ENCODE results near the gene FN1. TPM values are rescaled to one million over a fixed set of nuclear protein-coding genes. Genes with fewer than 3 reads are reported as not detected.
A peak's percentile ranks its signal among the peaks of the same experiment; 100 is the strongest.
"Not testable (repeated sequence)": the region's sequence is repeated elsewhere in the genome, so short reads cannot be mapped to it uniquely, and the experiment has no call there.

Gene FN1
- total RNA-seq, 8 experiments from 2014 or later = 5.6 to 1,687 (median 166) TPM

DNA sequence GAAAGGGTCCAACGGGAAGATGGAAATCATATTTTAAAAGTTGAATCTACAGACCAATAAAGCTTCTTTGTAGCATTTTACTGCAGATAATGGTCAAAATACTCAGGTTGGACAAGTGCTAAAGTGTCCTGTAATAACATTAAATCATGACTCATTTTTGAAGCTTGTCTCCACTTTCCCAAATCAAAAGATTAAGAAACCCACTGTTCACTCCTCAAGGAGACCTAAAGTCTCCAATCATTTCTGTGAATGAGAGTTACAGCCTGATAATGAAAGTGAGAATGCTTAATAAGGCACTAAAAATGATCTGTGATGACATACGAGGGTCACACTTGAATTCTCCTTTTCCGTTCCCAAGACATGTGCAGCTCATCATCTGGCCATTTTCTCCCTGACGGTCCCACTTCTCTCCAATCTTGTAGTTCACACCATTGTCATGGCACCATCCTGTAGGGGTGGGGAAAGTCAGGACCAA is 70.6 kb downstream of the FN1 start:
- ATAC-seq (replicated peaks in 6 of 8) = no peak
- no peak overlapping the region for H3K27ac ChIP-seq

DNA sequence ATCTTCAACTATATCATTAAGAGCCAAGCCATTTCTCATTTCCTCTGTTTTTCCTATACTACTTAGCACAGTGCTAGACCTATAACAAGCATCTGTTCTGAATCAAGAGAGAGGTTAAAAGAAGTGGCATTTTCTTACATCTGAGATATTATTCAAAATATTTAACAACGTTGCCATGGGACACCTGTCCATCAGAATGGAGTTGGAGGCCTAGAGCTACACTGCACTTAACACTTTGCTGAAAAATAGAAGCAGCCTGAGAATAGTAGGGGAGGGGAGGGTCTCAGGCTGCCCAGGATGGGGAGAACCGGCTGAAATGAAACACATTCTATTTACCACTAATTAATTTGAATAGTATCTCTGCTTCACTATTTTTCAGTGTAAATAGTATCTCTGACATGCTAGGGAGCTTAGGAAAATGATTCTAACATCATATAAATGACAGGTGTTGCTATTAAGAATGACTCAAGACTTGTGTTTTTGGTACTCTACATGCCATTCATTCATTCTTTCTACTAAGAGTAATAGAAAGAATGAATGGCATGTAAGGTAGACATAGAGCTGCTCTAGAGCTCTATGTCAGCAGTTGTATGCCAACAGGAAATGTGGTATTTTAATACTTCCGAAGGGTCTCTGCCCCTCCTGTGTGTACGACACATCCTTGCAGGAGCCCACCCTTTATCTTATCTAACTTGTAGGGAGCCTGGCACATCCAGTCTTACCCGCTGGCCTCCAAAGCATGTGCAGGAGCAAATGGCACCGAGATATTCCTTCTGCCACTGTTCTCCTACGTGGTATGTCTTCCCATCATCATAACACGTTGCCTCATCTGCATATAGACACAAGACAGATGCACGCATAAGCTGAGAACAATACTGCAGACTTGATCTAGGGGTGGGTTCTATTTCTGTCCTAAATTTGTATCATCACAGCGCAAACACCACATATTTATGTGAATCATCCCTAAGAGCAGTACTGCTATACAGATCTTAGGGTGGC is 71.4 kb downstream of the FN1 start:
- Histone ChIP-seq H3K4me1 (replicated peaks in 1 of 2) (no peaks in the 10 kb centered on the region), H3K4me3 (no peak overlapping the region), H3K27ac (no peak overlapping the region)
- ATAC-seq (replicated peaks in 6 of 8) = peak in 2 of 8 experiments; percentile 23 to 33
- 58 to 97% (median 89%) methylated on average over 2 to 9 of the region's 10 CpGs for WGBS, 10 experiments
- in situ Hi-C loops (cut with MboI; ENCODE audit: low pct_unique_long_range_greater_than_20kb in 2 of 9, low sequenced_read_pairs in 9 of 9, unreplicated experiment in 9 of 9) = no loop called here

More for the DNA sequence above, 70.6 kb downstream of the FN1 start:
- 46 to 100% (median 88%) methylated on average over 1 to 4 of the region's 4 CpGs for WGBS, 10 experiments
- in situ Hi-C loops (cut with MboI; ENCODE audit: low pct_unique_long_range_greater_than_20kb in 2 of 9, low sequenced_read_pairs in 9 of 9, unreplicated experiment in 9 of 9) = no loop called here
- H3K4me1 ChIP-seq (replicated peaks in 1 of 2) = no peaks in the 10 kb centered on the region
- no peak overlapping the region for H3K4me3 ChIP-seq

DNA sequence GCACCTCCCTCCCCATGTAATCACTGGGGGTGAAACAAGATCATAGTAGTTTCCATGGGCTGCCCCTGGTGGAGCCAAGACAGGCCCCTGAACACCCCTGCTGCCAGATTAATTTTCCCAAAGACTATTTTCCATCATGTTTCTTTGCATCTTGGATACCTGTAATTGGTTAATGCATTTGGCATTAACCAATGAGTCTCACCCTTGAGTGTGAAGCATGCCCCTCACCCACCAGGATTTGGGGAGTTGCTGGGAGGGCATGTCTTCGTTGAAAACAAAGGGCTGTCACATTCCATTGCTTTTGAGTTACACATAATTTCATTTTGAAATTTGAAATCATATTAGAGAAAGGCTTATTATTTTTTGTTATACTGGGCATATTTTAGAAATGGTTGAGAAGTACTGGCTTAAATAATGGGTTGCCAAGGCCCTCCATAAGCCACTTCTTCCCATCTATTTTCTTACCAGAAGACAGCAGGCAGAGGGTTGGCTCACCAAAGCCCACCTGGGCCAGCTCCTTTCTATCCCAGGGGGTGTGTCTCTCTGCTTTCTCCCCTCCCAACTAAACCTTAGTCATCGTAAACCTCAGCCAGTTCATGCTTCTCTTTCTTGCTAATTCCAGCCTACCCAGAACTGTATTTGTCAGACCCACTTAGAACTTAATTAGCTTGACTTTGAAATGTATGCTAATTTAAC is 72.3 kb downstream of the FN1 start:
- WGBS, 10 experiments = 80 to 100% (median 94%) methylated on average over 1 to 2 of the region's 2 CpGs; no CpG with 5 or more reads in 3 of the 10 experiments
- peak in 1 of 8 experiments; percentile 43 for ATAC-seq (replicated peaks in 6 of 8)
- Histone ChIP-seq H3K4me3 (no peak overlapping the region), H3K4me1 (replicated peaks in 1 of 2) (no peaks in the 10 kb centered on the region), H3K27ac (no peak overlapping the region)
- in situ Hi-C loops (cut with MboI; ENCODE audit: low pct_unique_long_range_greater_than_20kb in 2 of 9, low sequenced_read_pairs in 9 of 9, unreplicated experiment in 9 of 9) = no loop called here

DNA sequence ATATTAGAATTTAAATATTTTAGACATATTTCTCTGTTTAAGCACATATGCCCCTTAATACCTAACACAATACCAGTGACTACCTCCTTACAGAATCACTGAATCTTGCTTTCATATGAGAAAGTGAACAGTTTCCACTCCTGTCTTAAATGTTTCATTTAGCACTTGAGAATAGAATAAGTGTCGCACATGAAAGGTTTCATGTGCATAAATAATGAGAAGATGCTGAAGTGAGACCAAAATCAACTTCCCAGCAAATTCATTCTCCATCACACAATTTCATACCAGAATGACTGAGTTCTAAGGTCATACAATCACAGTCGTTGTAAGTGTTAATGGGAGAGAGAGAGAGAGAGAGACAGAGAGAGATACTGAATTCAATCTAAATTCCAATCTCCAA is 72.8 kb downstream of the FN1 start:
- no peaks in the 10 kb centered on the region for H3K4me1 ChIP-seq (replicated peaks in 1 of 2)
- WGBS, 10 experiments = 79 to 100% (median 87%) methylated on average over 1 to 2 of the region's 2 CpGs
- no peak overlapping the region for H3K4me3 ChIP-seq
- H3K27ac ChIP-seq = no peak overlapping the region
- in situ Hi-C loops (cut with MboI; ENCODE audit: low pct_unique_long_range_greater_than_20kb in 2 of 9, low sequenced_read_pairs in 9 of 9, unreplicated experiment in 9 of 9) = no loop called here
- no peak for ATAC-seq (replicated peaks in 6 of 8)

DNA sequence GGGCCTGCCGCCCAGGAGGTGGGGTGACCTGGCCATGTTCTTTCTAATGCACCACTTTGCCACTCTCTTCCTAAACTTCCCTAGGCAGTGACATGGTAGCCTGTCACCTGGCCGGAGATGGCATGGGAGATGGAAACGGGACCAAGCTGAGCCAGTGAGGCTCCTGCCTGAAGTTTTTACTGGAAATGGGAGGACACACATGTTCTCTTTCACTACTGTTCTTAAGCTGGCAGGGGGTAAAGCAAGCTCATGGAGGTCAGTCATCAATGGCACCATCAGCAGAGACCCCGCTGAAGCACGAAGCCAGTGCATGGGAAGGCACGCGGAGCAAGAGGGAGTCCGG is 73.3 kb downstream of the FN1 start:
- in situ Hi-C loops (cut with MboI; ENCODE audit: low pct_unique_long_range_greater_than_20kb in 2 of 9, low sequenced_read_pairs in 9 of 9, unreplicated experiment in 9 of 9) = no loop called here
- Histone ChIP-seq H3K4me1 (replicated peaks in 1 of 2) (no peaks in the 10 kb centered on the region), H3K27ac (no peak overlapping the region), H3K4me3 (no peak overlapping the region)
- WGBS, 10 experiments = 80 to 100% (median 96%) methylated on average over 1 to 5 of the region's 8 CpGs; no CpG with 5 or more reads in 1 of the 10 experiments
- ATAC-seq (replicated peaks in 6 of 8) = no peak

DNA sequence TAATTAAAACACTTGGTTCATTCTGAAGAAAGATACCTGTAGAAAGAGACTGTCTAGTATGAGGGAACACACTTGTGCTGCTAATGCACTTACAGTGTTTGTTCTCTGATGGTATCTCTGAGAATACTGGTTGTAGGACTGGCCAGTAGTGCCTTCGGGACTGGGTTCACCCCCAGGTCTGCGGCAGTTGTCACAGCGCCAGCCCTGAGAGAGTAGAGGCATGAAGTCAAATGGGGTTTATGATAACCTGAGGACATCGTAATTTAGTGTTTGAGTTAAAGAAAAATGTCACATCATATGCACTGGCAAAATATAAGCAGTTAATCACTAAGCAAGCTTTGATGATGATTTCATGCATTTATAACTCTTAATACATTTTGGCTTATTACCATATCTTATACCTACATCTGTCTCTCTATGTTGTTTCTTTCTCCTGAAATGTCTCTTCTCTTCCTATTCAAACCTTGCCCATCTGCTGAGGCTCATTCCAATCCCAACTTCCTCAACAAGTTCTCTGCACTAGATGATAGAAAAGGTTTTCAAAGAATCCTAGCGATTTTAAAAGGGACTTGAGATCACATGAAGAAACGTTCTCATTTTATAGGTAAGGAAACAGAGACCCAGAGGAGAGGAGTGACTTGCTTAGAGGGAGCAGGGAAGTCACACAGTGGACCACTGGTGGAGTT is 73.8 kb downstream of the FN1 start:
- in situ Hi-C loops (cut with MboI; ENCODE audit: low pct_unique_long_range_greater_than_20kb in 2 of 9, low sequenced_read_pairs in 9 of 9, unreplicated experiment in 9 of 9) = no loop called here
- ATAC-seq (replicated peaks in 6 of 8) = no peak
- no peak overlapping the region for H3K27ac ChIP-seq
- no peak overlapping the region for H3K4me3 ChIP-seq
- no peaks in the 10 kb centered on the region for H3K4me1 ChIP-seq (replicated peaks in 1 of 2)
- WGBS, 10 experiments = 67 to 100% (median 90%) methylated on average over 1 to 6 of the region's 6 CpGs; no CpG with 5 or more reads in 1 of the 10 experiments

DNA sequence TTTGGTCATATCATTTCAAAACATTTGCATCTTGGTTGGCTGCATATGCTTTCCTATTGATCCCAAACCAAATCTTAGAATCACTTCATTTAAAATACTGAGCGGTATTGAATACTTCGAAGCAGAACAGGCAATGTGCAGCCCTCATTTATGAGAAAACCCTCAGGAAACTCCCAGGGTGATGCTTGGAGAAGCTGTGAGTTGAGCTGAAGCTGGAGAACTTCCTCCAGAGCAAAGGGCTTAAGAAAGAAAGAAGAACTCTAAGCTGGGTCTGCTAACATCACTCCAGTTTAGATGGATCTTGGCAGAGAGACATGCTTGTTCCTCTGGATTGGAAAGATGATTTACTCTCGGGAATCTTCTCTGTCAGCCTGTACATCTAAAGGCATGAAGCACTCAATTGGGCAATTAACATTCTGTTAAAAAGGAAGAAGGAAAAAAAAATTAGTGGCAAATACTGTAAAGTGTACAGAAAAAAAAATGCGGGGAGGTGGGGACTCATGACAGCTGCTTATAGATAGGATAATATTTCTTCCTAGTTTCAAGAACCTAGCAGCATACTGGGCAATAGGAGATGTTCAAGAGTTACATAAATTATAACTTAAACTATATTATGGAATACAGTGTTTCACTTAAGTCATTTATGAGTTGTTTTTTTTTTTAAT is 74.5 kb downstream of the FN1 start:
- ATAC-seq (replicated peaks in 6 of 8) = no peak
- no peak overlapping the region for H3K4me3 ChIP-seq
- H3K27ac ChIP-seq = no peak overlapping the region
- in situ Hi-C loops (cut with MboI; ENCODE audit: low pct_unique_long_range_greater_than_20kb in 2 of 9, low sequenced_read_pairs in 9 of 9, unreplicated experiment in 9 of 9) = no loop called here
- no peaks in the 10 kb centered on the region for H3K4me1 ChIP-seq (replicated peaks in 1 of 2)
- 75 to 100% (median 92%) methylated on average over 1 to 4 of the region's 4 CpGs; no CpG with 5 or more reads in 1 of the 10 experiments for WGBS, 10 experiments

DNA sequence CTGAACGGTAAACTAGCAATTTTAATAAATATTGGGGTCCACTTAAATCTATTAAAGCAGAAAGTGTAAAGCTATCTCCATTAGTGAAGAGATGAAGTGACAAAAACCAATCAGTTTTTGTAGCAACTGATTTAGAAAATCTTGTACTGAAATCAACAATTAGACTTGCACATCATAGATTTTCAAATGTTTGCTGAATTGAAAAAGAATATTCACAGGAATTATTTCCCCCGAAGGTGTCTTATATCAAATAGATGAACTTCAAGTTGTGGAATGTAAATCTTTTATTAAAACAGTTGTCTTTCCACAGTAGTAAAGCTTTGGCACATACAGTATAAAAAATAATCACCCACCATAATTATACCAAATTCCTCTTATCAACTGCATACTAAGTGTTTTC is 75.3 kb downstream of the FN1 start:
- 65 to 100% (median 100%) methylated on average over 1 to 2 of the region's 2 CpGs; no CpG with 5 or more reads in 3 of the 10 experiments for WGBS, 10 experiments
- Histone ChIP-seq H3K4me3 (no peak overlapping the region), H3K27ac (no peak overlapping the region), H3K4me1 (replicated peaks in 1 of 2) (no peaks in the 10 kb centered on the region)
- in situ Hi-C loops (cut with MboI; ENCODE audit: low pct_unique_long_range_greater_than_20kb in 2 of 9, low sequenced_read_pairs in 9 of 9, unreplicated experiment in 9 of 9) = no loop called here
- no peak for ATAC-seq (replicated peaks in 6 of 8)

DNA sequence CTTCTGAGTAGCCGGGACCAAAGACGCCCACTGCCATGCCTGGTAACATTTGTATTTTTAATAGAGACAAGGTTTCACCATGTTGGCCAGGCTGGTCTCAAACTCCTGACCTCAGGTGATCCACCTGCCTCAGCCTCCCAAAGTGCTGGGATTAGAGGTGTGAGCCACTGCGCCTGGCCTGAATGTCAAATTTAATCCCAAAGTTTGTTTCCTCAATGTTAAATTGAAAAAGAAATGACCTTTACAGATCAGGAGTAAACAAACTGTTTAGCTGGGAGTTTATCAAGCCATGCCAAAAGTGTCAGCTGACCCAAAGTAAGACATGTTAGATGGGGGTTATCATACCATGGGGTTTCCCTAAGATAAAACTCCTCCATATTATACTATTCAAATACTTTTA is 75.8 kb downstream of the FN1 start:
- H3K27ac ChIP-seq; H3K4me3 ChIP-seq; ATAC-seq (replicated peaks in 6 of 8); in situ Hi-C loops (cut with MboI; ENCODE audit: low pct_unique_long_range_greater_than_20kb in 2 of 9, low sequenced_read_pairs in 9 of 9, unreplicated experiment in 9 of 9); H3K4me1 ChIP-seq (replicated peaks in 1 of 2): not testable (repeated sequence)
- 88 to 100% (median 100%) methylated on average over 1 to 2 of the region's 3 CpGs; no CpG with 5 or more reads in 3 of the 10 experiments for WGBS, 10 experiments

DNA sequence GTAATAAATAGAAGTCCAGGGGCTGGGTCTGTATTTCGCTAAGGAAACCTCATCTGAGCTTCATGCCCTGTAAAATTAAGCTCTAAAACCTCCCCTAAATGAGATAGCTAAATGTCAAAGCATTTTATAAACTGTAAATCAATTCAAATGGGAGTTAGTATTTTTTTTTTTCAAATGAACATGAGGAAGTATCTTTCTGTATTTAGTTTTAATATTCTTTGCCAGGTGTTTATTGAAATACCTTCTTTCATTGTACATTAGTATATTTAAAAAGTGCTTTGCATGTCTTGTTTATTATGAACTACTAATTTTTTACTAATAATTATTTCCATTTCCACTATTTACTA is 76.3 kb downstream of the FN1 start:
- in situ Hi-C loops (cut with MboI; ENCODE audit: low pct_unique_long_range_greater_than_20kb in 2 of 9, low sequenced_read_pairs in 9 of 9, unreplicated experiment in 9 of 9) = no loop called here
- no peak overlapping the region for H3K27ac ChIP-seq
- WGBS, 10 experiments = 83 to 100% (median 100%) methylated on average over 1 of the region's 1 CpG; no CpG with 5 or more reads in 3 of the 10 experiments
- no peaks in the 10 kb centered on the region for H3K4me1 ChIP-seq (replicated peaks in 1 of 2)
- no peak overlapping the region for H3K4me3 ChIP-seq
- ATAC-seq (replicated peaks in 6 of 8) = no peak

DNA sequence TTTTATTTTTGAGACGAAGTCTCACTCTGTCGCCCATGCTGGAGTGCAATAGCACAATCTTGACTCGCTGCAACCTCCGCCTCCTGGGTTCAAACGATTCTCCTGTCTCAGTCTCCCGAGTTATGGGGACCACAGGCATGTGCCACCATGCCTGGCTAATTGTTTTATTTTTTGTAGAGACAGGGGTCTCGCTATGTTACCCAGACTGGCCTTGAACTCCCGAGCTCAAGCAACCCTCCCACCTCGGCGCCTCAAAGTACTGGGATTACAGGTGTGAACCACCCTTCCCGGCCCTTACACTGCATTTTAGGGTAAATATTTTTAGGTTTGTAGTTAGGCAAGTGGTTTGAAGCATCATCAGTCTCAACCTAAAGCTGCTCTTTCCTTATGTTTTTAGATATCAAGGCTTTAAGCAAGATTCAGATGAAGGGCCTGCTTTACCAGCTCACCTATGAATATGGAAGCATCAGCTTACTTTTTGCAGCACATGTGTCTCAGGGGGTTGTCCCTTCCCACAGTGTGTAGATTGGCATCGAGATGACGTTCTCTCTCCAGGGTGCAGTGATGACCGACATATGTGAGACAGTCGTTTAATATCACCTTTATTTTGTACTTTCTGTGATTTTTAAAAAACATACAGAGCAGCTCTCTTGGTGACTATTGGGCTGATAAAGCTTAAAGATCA is 76.8 kb downstream of the FN1 start:
- 76 to 99% (median 93%) methylated on average over 2 to 13 of the region's 15 CpGs; no CpG with 5 or more reads in 2 of the 10 experiments for WGBS, 10 experiments
- H3K4me1 ChIP-seq (replicated peaks in 1 of 2) = no peaks in the 10 kb centered on the region
- in situ Hi-C loops (cut with MboI; ENCODE audit: low pct_unique_long_range_greater_than_20kb in 2 of 9, low sequenced_read_pairs in 9 of 9, unreplicated experiment in 9 of 9) = no loop called here
- no peak for ATAC-seq (replicated peaks in 6 of 8)
- no peak overlapping the region for H3K4me3 ChIP-seq
- H3K27ac ChIP-seq = no peak overlapping the region

DNA sequence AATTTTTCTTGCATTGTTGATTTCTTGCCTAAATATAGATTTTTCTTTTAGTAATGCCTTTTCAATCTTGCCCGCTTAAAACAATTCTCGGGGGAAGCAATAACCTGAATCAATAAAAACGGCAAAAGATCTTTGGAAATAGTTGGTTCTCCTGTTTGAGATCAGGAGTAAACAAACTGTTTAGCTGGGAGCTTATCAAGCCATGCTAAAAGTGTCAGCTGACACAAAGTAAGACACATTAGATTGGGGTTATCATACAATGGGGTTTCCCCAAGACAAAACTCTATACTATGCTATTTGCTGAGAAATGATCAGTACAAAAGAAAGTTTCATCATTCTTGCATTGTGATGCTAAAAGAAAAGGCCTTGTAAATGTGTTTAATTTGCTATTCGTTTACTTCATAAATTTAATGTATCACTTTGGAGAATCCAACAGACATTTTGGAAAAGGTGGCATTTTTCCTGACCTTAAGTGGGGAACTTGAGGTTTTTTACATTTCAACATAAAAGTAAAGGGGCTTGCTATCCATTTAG is 77.5 kb downstream of the FN1 start:
- Histone ChIP-seq H3K27ac (no peak overlapping the region), H3K4me1 (replicated peaks in 1 of 2) (no peaks in the 10 kb centered on the region), H3K4me3 (no peak overlapping the region)
- no peak for ATAC-seq (replicated peaks in 6 of 8)
- 76 to 100% (median 86%) methylated on average over 1 to 4 of the region's 4 CpGs for WGBS, 10 experiments
- in situ Hi-C loops (cut with MboI; ENCODE audit: low pct_unique_long_range_greater_than_20kb in 2 of 9, low sequenced_read_pairs in 9 of 9, unreplicated experiment in 9 of 9) = no loop called here

All from motor neuron (in vitro differentiated cells).